GM13977 (cell line): ENCODE data around the gene CRELD2.

Experiments
- DNase-seq: peaks from one replicate; pipeline ENCODE4 v3.0.0; 2012; ENCODE audit warnings: low spot score
- in situ Hi-C: fragments of 300-500 bp; cut with MboI; formaldehyde crosslinking; loops from one replicate; pipeline ENCODE4 v1.12.0; 2022; ENCODE audit warnings: low sequenced_read_pairs, low pct_unique_long_range_greater_than_20kb, mixed read lengths, inconsistent platforms; ENCODE audit not compliant: unreplicated experiment
- TF ChIP-seq, protein P1 (sequence below): IDR thresholded peaks from 2 replicates; pipeline ENCODE4 v1.5.1; 2012; ENCODE audit warnings: mild to moderate bottlenecking, control low read depth; ENCODE audit not compliant: insufficient read depth; ENCODE audit errors: extremely low read depth, missing control alignments

The CRELD2 gene

DNA sequence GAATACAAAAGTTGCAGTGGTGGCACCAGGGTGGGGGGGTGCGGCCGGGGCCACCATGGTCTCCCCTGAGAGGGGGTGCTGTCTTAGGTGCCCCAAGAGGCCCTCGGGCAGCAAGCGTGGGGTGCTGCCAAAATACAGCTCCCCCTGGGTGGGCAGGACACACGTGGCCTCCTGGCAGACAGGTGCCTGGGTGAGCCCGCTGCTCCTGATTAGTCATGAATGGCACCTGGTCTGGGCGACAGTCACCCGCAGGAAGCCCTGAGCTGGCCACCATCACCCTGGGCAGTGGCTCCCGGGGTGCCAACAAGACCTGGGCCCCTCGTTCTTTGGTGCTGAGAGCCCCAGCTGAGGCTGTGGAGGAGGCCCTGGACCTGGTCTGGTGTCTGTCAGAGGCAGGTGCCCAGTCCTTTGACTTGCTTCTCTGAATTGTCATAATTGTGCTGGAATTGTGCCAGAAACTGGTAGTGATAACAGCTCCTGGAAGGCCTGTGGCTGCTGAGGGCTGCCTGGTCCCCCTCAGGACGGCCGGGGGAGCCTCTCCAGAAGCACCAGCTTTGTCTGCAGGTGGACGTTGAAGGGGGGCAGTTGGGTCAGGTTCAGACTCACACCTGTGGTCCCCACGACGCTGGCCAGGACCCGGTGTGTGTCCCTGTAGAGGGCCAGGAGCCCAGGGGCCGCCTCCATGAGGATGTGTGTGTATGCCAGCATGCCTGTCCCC, 15.0 kb upstream of the CRELD2 start:
- no peak for DNase-seq
- TF ChIP-seq, protein P1, sequence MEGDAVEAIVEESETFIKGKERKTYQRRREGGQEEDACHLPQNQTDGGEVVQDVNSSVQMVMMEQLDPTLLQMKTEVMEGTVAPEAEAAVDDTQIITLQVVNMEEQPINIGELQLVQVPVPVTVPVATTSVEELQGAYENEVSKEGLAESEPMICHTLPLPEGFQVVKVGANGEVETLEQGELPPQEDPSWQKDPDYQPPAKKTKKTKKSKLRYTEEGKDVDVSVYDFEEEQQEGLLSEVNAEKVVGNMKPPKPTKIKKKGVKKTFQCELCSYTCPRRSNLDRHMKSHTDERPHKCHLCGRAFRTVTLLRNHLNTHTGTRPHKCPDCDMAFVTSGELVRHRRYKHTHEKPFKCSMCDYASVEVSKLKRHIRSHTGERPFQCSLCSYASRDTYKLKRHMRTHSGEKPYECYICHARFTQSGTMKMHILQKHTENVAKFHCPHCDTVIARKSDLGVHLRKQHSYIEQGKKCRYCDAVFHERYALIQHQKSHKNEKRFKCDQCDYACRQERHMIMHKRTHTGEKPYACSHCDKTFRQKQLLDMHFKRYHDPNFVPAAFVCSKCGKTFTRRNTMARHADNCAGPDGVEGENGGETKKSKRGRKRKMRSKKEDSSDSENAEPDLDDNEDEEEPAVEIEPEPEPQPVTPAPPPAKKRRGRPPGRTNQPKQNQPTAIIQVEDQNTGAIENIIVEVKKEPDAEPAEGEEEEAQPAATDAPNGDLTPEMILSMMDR, result no peak
- in situ Hi-C loops, result no loop called here

DNA sequence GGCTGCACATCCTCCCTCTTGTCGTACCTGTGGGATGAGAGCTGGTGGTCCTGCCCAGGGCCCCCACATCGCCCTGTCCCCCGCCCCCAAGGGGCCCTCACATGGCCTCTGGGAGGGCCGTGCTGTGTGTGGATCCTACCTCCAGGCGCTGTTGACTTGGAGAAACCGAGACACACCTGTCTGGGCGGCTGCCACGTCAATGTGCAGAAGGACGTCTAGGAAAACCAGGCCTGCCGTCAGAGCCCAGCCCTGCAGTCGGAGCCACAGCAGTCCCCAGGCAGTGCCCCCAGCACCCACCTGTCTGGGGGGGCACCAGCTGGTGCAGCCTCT, 14.4 kb upstream of the CRELD2 start:
- no peak for DNase-seq
- TF ChIP-seq, protein P1, result no peak
- in situ Hi-C loops, result no loop called here

DNA sequence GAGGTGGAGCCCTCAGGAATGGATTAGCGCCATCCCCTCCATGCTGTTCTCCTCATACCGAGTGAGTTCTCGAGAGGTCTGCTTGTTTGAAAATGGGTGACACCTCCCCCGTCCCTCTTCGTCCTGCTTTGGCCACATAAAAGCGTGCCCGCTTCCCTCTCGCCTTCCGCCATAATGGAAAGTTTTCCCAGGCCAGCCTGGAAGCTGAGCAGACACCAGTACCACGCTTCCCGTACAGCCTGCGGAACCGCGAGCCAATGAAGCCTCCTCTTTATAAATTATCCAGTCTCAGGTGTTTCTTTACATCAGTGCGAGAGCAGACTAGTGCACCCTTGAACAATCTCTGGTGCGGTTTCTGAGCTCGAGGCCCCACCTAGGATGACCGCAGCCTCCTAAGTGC, 13.0 kb upstream of the CRELD2 start:
- DNase-seq, result no peak
- TF ChIP-seq, protein P1, result no peak
- in situ Hi-C loops, result no loop called here

DNA sequence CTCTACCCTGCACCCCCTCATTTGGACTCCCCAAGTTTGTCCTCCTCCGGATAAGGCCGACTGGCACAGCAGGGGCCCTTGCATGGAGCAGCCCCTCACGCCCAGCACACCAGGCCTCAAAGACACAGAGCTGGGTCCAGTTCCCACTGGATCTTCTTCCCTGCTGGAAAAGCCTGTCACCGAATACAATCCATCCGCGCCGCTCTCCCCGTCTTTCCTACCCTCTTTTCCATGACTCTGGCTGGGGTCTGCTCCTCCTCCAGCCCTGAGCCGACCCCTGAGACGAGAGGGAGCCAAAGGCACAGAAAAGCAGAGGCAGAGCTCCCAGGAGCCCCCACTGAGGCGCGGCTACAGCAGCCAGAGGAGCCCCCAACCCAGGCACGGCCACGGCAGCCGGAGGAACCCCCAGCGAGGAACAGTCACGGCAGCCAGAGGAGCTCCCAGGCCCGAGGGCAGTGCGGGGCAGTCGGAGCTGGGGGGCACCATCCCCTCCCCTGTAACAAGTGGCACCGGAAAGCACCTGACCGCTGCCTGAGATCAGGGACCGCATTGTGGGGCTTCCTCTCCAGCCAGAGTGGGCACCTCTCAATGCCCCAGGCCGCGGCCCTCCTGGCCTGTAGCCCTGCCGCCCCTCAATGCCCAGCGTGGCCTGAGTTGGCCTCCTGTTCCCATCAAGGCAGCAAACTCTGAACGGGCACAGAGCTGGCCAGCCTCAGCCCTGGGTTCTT, 12.2 kb upstream of the CRELD2 start:
- TF ChIP-seq, protein P1, result no peak
- DNase-seq, result no peak
- in situ Hi-C loops, result no loop called here

DNA sequence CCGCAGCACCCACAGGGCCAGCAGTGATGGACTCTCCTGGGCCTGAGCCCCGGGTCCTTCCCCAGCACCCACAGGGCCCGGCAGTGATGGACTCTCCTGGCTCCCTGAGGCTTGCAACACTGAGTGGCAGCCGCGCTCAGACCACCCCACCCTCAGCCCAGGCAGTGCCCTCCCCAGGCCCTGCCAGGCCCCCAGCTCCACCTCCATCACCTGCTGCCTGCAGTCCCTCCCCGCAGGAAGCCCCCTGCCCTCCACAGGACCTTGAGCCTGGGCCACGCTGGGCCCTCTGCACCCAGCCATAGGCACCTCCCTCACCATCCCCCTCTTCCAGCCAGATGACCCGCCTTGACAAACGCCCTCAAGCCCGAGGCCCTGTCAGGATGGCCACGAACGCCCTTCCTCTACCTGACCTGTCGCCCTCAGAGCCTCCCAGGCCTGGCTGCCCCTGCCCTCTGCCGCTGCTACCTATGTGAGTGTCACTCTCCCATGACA, 11.6 kb upstream of the CRELD2 start:
- in situ Hi-C loops, result no loop called here
- TF ChIP-seq, protein P1, result no peak
- DNase-seq, result no peak

DNA sequence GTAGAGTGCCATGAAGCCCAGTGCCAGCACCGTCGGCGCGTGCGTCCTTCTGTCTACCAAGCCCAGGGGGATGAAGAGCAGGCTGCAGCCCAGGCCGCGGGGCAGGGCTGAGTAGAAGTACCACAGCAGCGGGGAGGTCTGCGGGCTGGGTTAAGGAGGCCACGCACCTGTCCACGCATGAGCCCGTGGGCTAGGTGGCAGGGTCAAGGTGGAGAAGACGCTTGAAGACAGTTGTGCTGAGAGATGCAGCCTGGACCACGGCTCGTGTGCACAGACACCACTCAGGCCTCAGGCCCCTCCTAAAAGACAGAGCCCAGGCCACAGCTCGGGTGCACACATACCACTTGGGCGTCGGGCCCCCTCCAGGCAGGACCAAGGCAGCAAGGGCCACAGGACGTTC, 10.6 kb upstream of the CRELD2 start:
- DNase-seq, result no peak
- in situ Hi-C loops, result no loop called here
- TF ChIP-seq, protein P1, result no peak
